HCT116 (cell line): ENCODE results near the gene SCN1B. TPM values are rescaled to one million over a fixed set of nuclear protein-coding genes. Genes with fewer than 3 reads are reported as not detected.

Source experiments
- ATAC-seq: fragments of 200-7000 bp; cut with Tn5 transposase; 2 replicates; pipeline ENCODE4 v1.9.1; 2020; ENCODE audit warnings: mild to moderate bottlenecking, moderate library complexity
- BruUV-seq: library from RNA; stranded (reverse); fragments of 400-500 nt; replicated peaks from 2 replicates; lab custom pipeline; 2021; lab: Mats Ljungman, UMichigan
- CTCF ChIA-PET: fragments of 300-600 bp; sonication (Branson Sonifier 250); formaldehyde crosslinking; loops from one replicate; lab custom pipeline; 2021; ENCODE audit warnings: antibody characterized with exemption; lab: Charles Lee
- POLR2A ChIA-PET: fragments of 300-600, 350-600 bp; sonication (Branson Sonifier 250); formaldehyde crosslinking; loops from one replicate; lab custom pipeline; 2021; ENCODE audit warnings: antibody characterized with exemption; lab: Charles Lee
- RAD21 ChIA-PET, 2 experiments: fragments of 300-600 bp; sonication (Branson Sonifier 250); formaldehyde crosslinking; loops; one replicate each; lab custom pipeline; 2023; ENCODE audit warnings: low total read pairs in 2 of 2; ENCODE audit not compliant: uncharacterized antibody in 2 of 2, unreplicated experiment in 2 of 2, low non-redundant PET in 1 of 2; lab: Charles Lee
- DNase-seq: peaks from one replicate; pipeline ENCODE4 v3.0.0-alpha.2; 2010; ENCODE audit warnings: low read depth, low spot score
- H2AFZ ChIP-seq: fragments of 200-600 bp; shearing (Covaris generic), sonication (generic); 2 replicates; pipeline ENCODE4 v1.6.1; 2017; ENCODE audit warnings: low read depth, mixed run types, mixed read lengths, antibody characterized with exemption, low read length; ENCODE audit not compliant: poor library complexity, severe bottlenecking
- H3K27ac ChIP-seq: 2 replicates; pipeline ENCODE4 v1.5.1; 2012; ENCODE audit warnings: low read depth, low read length
- H3K27me3 ChIP-seq: fragments of 200-600 bp; sonication (generic); 2 replicates; pipeline ENCODE4 v1.6.1; 2016; ENCODE audit warnings: mixed run types, low read length, mixed read lengths; ENCODE audit not compliant: insufficient read depth
- H3K36me3 ChIP-seq, 2 experiments: fragments of 200-500 bp in 1 of 2; fragments of 200-600 bp in 1 of 2; sonication (Bioruptor generic) in 1 of 2; sonication (generic) in 1 of 2; 2 replicates each; pipeline versions ENCODE4 v1.5.1 to v1.6.1; 2014 to 2016; ENCODE audit warnings: low read length in 2 of 2, inconsistent platforms in 1 of 2, mixed read lengths in 1 of 2, mixed run types in 1 of 2; ENCODE audit not compliant: insufficient read depth in 2 of 2, control insufficient read depth in 1 of 2
- H3K4me1 ChIP-seq, 2 experiments: fragments of 200-600 bp in 1 of 2; sonication (generic) in 1 of 2; 2 replicates each; pipeline versions ENCODE4 v1.5.1 to v1.6.1; 2012 to 2017; ENCODE audit warnings: low read length in 2 of 2, inconsistent platforms in 1 of 2, mild to moderate bottlenecking in 1 of 2, mixed read lengths in 1 of 2, mixed run types in 1 of 2, moderate library complexity in 1 of 2; ENCODE audit not compliant: insufficient read depth in 2 of 2, control insufficient read depth in 1 of 2
- H3K4me2 ChIP-seq: fragments of 200-600 bp; sonication (generic); 2 replicates; pipeline ENCODE4 v1.6.1; 2017; ENCODE audit warnings: mixed run types, low read length, mixed read lengths
- H3K4me3 ChIP-seq, 2 experiments: fragments of 200-600 bp in 1 of 2; sonication (generic) in 1 of 2; replicated peaks in 1 of 2; 2 replicates each; pipeline ENCODE4 v1.5.1; 2011 to 2016; ENCODE audit warnings: low read length in 2 of 2, control low read depth in 1 of 2, low read depth in 1 of 2, mild to moderate bottlenecking in 1 of 2, mixed read lengths in 1 of 2, mixed run types in 1 of 2
- H3K79me2 ChIP-seq: fragments of 200-600 bp; sonication (generic); 2 replicates; pipeline ENCODE4 v1.6.1; 2017; ENCODE audit warnings: mild to moderate bottlenecking, mixed run types, low read length, moderate library complexity, mixed read lengths; ENCODE audit not compliant: insufficient read depth
- H3K9ac ChIP-seq: fragments of 200-600 bp; sonication (generic); 2 replicates; pipeline ENCODE4 v1.6.1; 2016; ENCODE audit warnings: low read length, mixed read lengths
- H3K9me2 ChIP-seq: fragments of 200-600 bp; sonication (generic), shearing (Covaris generic); 2 replicates; pipeline ENCODE4 v1.6.1; 2017; ENCODE audit warnings: mixed run types, mild to moderate bottlenecking, moderate library complexity; ENCODE audit not compliant: insufficient read depth
- H3K9me3 ChIP-seq, 2 experiments: fragments of 200-500 bp in 1 of 2; fragments of 200-600 bp in 1 of 2; sonication (Bioruptor generic) in 1 of 2; sonication (generic) in 1 of 2; 2 replicates each; pipeline ENCODE4 v1.6.1; 2014 to 2017; ENCODE audit warnings: low read length in 2 of 2, mixed read lengths in 2 of 2, inconsistent platforms in 1 of 2, low read depth in 1 of 2, mild to moderate bottlenecking in 1 of 2, mixed run types in 1 of 2, moderate library complexity in 1 of 2; ENCODE audit not compliant: control insufficient read depth in 1 of 2, insufficient read depth in 1 of 2
- H4K20me1 ChIP-seq: fragments of 200-600 bp; sonication (generic), shearing (Covaris generic); 2 replicates; pipeline ENCODE4 v1.6.1; 2017; ENCODE audit warnings: mixed run types, mild to moderate bottlenecking, moderate library complexity; ENCODE audit not compliant: insufficient read depth
- CBX3 ChIP-seq: IDR thresholded peaks from 2 replicates; pipeline ENCODE4 v1.6.1; 2012; ENCODE audit warnings: low read depth
- CEBPB ChIP-seq: IDR thresholded peaks from 2 replicates; pipeline ENCODE4 v1.6.1; 2012; ENCODE audit warnings: low read depth
- EGR1 ChIP-seq: IDR thresholded peaks from 2 replicates; pipeline ENCODE4 v1.6.1; 2012; ENCODE audit warnings: low read depth
- ELF1 ChIP-seq: IDR thresholded peaks from 2 replicates; pipeline ENCODE4 v1.6.1; 2012; ENCODE audit warnings: low read depth, borderline replicate concordance
- EZH2 ChIP-seq: fragments of 200-600 bp; sonication (generic); IDR thresholded peaks from 2 replicates; pipeline ENCODE4 v1.6.1; 2017; ENCODE audit warnings: antibody characterized with exemption, mixed run types
- EZH2phosphoT487 ChIP-seq: fragments of 200-600 bp; IDR thresholded peaks from 2 replicates; pipeline ENCODE4 v1.6.1; 2018; ENCODE audit warnings: antibody characterized with exemption, borderline replicate concordance
- JUND ChIP-seq: IDR thresholded peaks from 2 replicates; pipeline ENCODE4 v1.6.1; 2012
- POLR2A ChIP-seq: IDR thresholded peaks from 2 replicates; pipeline ENCODE4 v1.7.0; 2011; ENCODE audit warnings: borderline replicate concordance; ENCODE audit not compliant: insufficient read depth, insufficient read length; ENCODE audit errors: extremely low read depth
- POLR2AphosphoS5 ChIP-seq: IDR thresholded peaks from 2 replicates; pipeline ENCODE4 v1.6.1; 2011; ENCODE audit warnings: mild to moderate bottlenecking, low read depth, low read length, moderate library complexity
- SIN3A ChIP-seq: IDR thresholded peaks from 2 replicates; pipeline ENCODE4 v1.6.1; 2012; ENCODE audit warnings: low read depth
- SRF ChIP-seq: IDR thresholded peaks from 2 replicates; pipeline ENCODE4 v1.6.1; 2012; ENCODE audit warnings: low read depth
- TCF7L2 ChIP-seq: IDR thresholded peaks from 2 replicates; pipeline ENCODE4 v1.7.0; 2011; ENCODE audit warnings: borderline replicate concordance, inconsistent platforms; ENCODE audit not compliant: insufficient read depth, insufficient read length; ENCODE audit errors: extremely low read depth
- ZFX ChIP-seq: fragments of 450-650 bp; IDR thresholded peaks from 2 replicates; pipeline ENCODE4 v1.6.1; 2017
- ZNF274 ChIP-seq: fragments of 200-500 bp; sonication (Bioruptor generic); IDR thresholded peaks from 2 replicates; pipeline ENCODE4 v1.6.1; 2014; ENCODE audit warnings: mild to moderate bottlenecking, low read depth, low read length, inconsistent platforms
- intact Hi-C: fragments of 100-400 bp; cut with micrococcal nuclease; formaldehyde crosslinking; loops from 2 replicates; pipeline ENCODE4 v1.10.0; 2022
- total RNA-seq: library from RNA; stranded (reverse); gene quantifications from one replicate; pipeline ENCODE4 v1.2.1, GENCODE V29; 2021; ENCODE audit not compliant: unreplicated experiment
- TF ChIP-seq, protein P1 (sequence below): IDR thresholded peaks from 2 replicates; pipeline ENCODE4 v1.6.1; 2012; ENCODE audit warnings: low read depth
- TF ChIP-seq, protein P2 (sequence below): IDR thresholded peaks from 2 replicates; pipeline ENCODE4 v1.6.1; 2011; ENCODE audit warnings: mild to moderate bottlenecking, low read length, moderate library complexity; ENCODE audit not compliant: insufficient replicate concordance; ENCODE audit errors: extremely low read depth
- TF ChIP-seq, protein P3 (sequence below): IDR thresholded peaks from 2 replicates; pipeline ENCODE4 v1.6.1; 2012
- TF ChIP-seq, protein P4 (sequence below): IDR thresholded peaks from 2 replicates; pipeline ENCODE4 v1.6.1; 2012

The SCN1B gene
- total RNA-seq, 1 experiment from 2014 or later: 6.6 TPM

DNA sequence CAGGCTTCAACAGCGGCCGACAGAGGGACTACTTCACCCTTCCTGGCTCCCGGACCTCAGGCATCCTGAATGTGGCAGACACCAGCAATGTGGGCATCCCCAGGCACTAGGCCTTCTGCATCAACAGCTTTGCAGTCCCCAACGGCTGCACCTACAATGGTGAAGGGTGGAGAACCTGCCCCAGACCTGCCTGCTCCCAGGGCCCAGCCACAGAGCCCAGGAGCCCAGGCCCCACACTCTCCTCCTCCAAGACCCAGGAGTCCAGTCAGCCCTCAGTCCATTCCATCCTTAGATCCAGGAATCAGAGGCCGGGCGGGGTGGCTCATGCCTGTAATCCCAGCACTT is 45.7 kb downstream of the SCN1B start:
- H3K4me1 ChIP-seq: no peaks in the 10 kb centered on the region
- ATAC-seq (no peak), DNase-seq (no peak)
- no peaks in the 10 kb centered on the region for H3K9me3 ChIP-seq
- no peaks in the 10 kb centered on the region for H3K79me2 ChIP-seq
- RAD21 ChIA-PET: no interaction called here
- POLR2A ChIA-PET: no interaction called here
- H3K4me3 ChIP-seq: no peak overlapping the region
- BruUV-seq: no TSS peak
- H3K36me3 ChIP-seq: no peaks in the 10 kb centered on the region
- H3K27me3 ChIP-seq: no peaks in the 10 kb centered on the region
- H3K9me2 ChIP-seq: no peaks in the 10 kb centered on the region
- no peak overlapping the region for H2AFZ ChIP-seq
- CTCF ChIA-PET: no interaction called here
- intact Hi-C loops: no loop called here
- H3K4me2 ChIP-seq: no peak overlapping the region
- no peak for TF ChIP-seq EGR1
- no peak for TF ChIP-seq CBX3
- TF ChIP-seq ELF1: no peak
- TF ChIP-seq EZH2phosphoT487: no peak
- TF ChIP-seq, protein P1, sequence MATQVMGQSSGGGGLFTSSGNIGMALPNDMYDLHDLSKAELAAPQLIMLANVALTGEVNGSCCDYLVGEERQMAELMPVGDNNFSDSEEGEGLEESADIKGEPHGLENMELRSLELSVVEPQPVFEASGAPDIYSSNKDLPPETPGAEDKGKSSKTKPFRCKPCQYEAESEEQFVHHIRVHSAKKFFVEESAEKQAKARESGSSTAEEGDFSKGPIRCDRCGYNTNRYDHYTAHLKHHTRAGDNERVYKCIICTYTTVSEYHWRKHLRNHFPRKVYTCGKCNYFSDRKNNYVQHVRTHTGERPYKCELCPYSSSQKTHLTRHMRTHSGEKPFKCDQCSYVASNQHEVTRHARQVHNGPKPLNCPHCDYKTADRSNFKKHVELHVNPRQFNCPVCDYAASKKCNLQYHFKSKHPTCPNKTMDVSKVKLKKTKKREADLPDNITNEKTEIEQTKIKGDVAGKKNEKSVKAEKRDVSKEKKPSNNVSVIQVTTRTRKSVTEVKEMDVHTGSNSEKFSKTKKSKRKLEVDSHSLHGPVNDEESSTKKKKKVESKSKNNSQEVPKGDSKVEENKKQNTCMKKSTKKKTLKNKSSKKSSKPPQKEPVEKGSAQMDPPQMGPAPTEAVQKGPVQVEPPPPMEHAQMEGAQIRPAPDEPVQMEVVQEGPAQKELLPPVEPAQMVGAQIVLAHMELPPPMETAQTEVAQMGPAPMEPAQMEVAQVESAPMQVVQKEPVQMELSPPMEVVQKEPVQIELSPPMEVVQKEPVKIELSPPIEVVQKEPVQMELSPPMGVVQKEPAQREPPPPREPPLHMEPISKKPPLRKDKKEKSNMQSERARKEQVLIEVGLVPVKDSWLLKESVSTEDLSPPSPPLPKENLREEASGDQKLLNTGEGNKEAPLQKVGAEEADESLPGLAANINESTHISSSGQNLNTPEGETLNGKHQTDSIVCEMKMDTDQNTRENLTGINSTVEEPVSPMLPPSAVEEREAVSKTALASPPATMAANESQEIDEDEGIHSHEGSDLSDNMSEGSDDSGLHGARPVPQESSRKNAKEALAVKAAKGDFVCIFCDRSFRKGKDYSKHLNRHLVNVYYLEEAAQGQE: no peak
- TF ChIP-seq ZNF274: no peak
- TF ChIP-seq POLR2AphosphoS5: no peak
- no peak for TF ChIP-seq TCF7L2
- no peak for TF ChIP-seq ZFX
- TF ChIP-seq SIN3A: no peak
- TF ChIP-seq CEBPB: no peak
- TF ChIP-seq EZH2: no peak
- TF ChIP-seq, protein P2, sequence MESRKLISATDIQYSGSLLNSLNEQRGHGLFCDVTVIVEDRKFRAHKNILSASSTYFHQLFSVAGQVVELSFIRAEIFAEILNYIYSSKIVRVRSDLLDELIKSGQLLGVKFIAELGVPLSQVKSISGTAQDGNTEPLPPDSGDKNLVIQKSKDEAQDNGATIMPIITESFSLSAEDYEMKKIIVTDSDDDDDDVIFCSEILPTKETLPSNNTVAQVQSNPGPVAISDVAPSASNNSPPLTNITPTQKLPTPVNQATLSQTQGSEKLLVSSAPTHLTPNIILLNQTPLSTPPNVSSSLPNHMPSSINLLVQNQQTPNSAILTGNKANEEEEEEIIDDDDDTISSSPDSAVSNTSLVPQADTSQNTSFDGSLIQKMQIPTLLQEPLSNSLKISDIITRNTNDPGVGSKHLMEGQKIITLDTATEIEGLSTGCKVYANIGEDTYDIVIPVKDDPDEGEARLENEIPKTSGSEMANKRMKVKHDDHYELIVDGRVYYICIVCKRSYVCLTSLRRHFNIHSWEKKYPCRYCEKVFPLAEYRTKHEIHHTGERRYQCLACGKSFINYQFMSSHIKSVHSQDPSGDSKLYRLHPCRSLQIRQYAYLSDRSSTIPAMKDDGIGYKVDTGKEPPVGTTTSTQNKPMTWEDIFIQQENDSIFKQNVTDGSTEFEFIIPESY: no peak
- no peak for TF ChIP-seq POLR2A
- no peak for TF ChIP-seq SRF
- TF ChIP-seq JUND: no peak
- TF ChIP-seq, protein P3, sequence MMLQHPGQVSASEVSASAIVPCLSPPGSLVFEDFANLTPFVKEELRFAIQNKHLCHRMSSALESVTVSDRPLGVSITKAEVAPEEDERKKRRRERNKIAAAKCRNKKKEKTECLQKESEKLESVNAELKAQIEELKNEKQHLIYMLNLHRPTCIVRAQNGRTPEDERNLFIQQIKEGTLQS: no peak
- TF ChIP-seq, protein P4, sequence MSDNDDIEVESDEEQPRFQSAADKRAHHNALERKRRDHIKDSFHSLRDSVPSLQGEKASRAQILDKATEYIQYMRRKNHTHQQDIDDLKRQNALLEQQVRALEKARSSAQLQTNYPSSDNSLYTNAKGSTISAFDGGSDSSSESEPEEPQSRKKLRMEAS: no peak
- H4K20me1 ChIP-seq: no peaks in the 10 kb centered on the region
- no peak overlapping the region for H3K9ac ChIP-seq
- no peak overlapping the region for H3K27ac ChIP-seq
